ENCODE data around the gene UNCX.
"Not testable (repeated sequence)": the region's sequence is repeated elsewhere in the genome, so short reads cannot be mapped to it uniquely, and the experiment has no call there.

Gene UNCX

GRCh38 chr7:1259621-1260243 lies 27.1 kb downstream of the UNCX start:
- DNase-seq: no peak

- DNase-seq: no peak
These were observed 27.6 kb downstream of the UNCX start for GRCh38 chr7:1260244-1260635.

GRCh38 chr7:1261036-1261435 lies 28.4 kb downstream of the UNCX start:
- DNase-seq: not testable (repeated sequence)

GRCh38 chr7:1262441-1262840 lies 29.8 kb downstream of the UNCX start:
- DNase-seq: no peak

GRCh38 chr7:1263391-1263951 lies 30.8 kb downstream of the UNCX start:
- no peak for DNase-seq

GRCh38 chr7:1264345-1265280 lies 31.9 kb downstream of the UNCX start:
- no peak for DNase-seq

- DNase-seq: no peak
These were observed 34.6 kb downstream of the UNCX start for GRCh38 chr7:1267016-1267900.

- no peak for DNase-seq
These were observed 35.6 kb downstream of the UNCX start for GRCh38 chr7:1268076-1268815.

- DNase-seq: no peak
These were observed 36.2 kb downstream of the UNCX start for GRCh38 chr7:1268866-1269265.

GRCh38 chr7:1269336-1269890 lies 36.7 kb downstream of the UNCX start:
- no peak for DNase-seq

GRCh38 chr7:1270181-1270580 lies 37.5 kb downstream of the UNCX start:
- no peak for DNase-seq

GRCh38 chr7:1271046-1271445 lies 38.4 kb downstream of the UNCX start:
- DNase-seq: no peak

- no peak for DNase-seq
These were observed 39.0 kb downstream of the UNCX start for GRCh38 chr7:1271656-1272055.

GRCh38 chr7:1272136-1272535 lies 39.5 kb downstream of the UNCX start:
- not testable (repeated sequence) for DNase-seq

GRCh38 chr7:1274121-1274875 lies 41.6 kb downstream of the UNCX start:
- no peak for DNase-seq

GRCh38 chr7:1274876-1275375 lies 42.3 kb downstream of the UNCX start:
- no peak for DNase-seq

GRCh38 chr7:1275451-1276381 lies 43.0 kb downstream of the UNCX start:
- no peak for DNase-seq

GRCh38 chr7:1276626-1277175 lies 44.0 kb downstream of the UNCX start:
- no peak for DNase-seq

GRCh38 chr7:1278543-1278942 lies 45.9 kb downstream of the UNCX start:
- DNase-seq: no peak
